C1 segment of cervical spinal cord (tissue), 14 donors: ENCODE data around the gene TTLL11.

ENCODE experiments used
- DNase-seq, 14 donors: peaks; one replicate each; lab custom pipeline; 2025; lab: John Stamatoyannopoulos, UW

TTLL11 gene

DNA sequence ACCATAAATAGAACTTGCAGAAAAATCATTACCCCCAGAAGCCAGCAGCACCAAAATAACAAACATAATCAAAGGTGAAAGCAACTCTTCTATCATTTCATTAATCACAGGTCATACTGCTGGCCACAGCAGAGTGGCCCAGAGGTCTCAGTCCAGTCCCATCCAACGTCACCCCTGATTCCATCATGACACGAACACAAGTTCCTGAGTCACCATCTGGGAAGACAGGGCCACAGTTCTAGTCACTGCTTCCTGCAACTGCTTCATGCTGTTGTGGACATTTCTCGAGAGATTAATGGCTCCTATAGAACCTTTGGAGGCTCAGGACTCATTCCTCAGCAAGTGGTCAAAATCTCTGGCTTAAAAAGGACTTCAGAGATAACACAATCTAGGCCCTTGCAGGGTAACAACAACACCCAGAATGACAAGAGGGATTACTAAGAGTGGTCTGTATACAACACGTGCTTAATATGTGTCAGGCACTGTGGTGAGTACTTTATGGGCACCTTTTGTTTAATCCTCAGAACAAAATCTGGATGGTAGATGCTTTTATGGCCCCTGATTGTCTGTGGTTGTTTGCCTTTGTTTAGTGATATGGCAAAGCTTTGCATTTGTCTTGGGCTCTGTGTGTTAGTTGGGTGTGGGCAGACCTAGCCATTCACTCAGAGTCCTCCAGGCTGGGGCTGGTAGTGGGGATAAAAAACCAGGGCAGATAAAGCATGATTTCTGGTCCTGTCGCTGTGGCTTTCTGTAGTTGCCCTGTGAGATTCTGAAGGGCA, 257.3 kb downstream of the TTLL11 start:
- DNase-seq, result no peak

DNA sequence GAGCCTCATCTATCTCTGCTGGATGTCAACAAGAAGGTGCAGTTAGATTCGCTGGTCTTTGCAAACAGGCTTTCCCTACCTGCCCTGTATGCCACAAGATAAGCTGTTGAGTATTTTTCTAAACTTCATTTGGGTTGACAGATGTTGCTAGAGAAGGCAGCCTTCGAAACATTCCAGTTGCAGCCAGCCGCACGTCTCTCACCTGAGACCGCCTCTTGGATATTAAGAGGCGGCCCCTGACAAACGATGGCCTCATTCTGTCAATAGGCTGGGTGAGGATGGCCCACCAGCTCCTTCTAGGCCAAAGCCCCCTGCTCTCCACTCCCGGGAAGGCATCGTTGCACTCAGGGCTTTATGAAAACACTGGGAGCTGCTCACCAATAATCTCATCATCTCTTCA, 260.0 kb downstream of the TTLL11 start:
- DNase-seq, result no peak

- no peak for DNase-seq
Observed at GRCh38 chr9:121831869-121832268, 261.2 kb downstream of the TTLL11 start.

DNA sequence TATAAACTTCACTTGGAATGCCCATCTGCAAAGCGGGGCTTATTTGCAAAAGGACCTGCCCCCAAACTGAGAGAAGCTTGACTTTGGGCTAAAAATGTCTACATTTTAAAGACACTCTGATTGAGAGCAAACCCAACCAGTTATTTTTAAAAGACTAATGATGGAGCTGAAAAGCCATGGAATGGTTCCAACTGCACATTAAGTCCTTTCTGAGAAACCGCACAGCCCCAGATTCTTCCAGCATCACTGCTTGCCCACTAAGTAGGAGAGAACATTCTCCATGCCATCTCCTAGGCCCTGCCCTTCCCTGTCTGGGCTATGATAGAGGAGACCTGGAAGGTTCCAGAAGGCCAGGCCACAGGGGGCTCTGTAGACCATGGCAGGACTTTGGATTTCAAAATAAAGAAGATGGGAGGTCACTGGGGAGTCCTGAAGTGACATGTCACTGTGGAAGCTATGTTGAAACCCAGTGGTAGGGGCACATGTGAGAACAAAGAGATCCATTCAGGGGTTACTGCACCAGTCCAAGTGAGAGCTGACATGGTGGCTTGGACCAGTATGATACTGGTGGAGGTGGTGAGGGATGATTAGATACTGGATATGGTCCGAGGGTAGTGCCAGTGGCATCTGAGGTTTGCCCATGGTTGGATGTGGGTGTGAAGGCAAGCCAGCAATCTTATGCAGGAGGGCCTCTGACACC, 262.5 kb downstream of the TTLL11 start:
- no peak for DNase-seq

GRCh38 chr9:121827251-121827967, 265.7 kb downstream of the TTLL11 start:
- DNase-seq, result no peak

DNA sequence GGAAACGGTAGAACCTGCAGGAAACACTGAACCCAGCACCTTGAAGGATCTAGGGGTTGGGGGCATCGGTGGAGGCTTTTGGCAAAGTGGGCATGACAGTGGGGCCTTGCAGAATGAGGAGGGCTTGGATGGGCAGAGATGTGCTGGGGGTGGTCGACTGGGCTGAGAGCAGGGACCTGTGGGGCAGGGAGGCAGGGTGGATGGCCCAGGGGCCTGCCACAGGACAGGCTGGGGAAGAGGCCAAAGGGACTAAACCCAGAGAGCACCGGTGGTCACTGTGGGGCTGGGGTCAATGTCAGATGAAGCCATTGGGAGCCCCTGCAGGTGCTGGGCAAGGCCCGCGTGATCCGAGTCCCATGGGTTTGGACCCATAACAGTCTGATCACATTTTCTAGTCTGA, 266.4 kb downstream of the TTLL11 start:
- DNase-seq, result no peak

DNA sequence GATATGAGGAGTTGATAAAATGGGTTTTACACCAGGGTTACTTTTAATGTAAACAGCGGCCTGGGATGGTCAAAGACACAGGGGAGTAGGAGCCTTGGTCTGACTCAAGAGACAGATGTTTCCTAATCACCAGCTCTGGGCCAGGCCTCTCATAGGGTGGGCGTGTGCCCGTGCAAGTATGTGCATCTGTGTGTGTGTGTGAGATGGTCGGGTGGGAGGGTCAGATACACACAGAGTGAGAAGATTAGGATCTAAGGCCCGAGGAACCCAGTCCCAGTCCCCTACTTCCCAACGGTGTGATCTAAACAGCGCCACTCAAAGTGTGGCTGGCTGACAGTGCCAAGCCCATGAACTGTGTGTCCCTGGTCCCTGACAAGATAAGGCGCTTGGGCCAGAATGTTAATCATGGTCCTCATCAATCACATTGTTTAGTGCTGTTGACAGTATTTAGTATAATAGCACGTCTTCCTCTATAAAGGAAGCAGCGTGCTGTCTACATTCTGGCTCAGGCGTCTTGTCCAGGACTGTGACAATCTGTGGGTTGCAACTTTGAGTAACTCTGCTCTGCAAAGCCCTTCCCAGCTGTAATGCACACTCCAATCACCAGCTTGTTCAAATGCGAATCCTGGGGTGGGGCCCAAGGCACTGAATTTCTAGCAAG, 267.9 kb downstream of the TTLL11 start:
- no peak for DNase-seq

- no peak for DNase-seq
Observed at GRCh38 chr9:121824651-121825030, 268.5 kb downstream of the TTLL11 start.

DNA sequence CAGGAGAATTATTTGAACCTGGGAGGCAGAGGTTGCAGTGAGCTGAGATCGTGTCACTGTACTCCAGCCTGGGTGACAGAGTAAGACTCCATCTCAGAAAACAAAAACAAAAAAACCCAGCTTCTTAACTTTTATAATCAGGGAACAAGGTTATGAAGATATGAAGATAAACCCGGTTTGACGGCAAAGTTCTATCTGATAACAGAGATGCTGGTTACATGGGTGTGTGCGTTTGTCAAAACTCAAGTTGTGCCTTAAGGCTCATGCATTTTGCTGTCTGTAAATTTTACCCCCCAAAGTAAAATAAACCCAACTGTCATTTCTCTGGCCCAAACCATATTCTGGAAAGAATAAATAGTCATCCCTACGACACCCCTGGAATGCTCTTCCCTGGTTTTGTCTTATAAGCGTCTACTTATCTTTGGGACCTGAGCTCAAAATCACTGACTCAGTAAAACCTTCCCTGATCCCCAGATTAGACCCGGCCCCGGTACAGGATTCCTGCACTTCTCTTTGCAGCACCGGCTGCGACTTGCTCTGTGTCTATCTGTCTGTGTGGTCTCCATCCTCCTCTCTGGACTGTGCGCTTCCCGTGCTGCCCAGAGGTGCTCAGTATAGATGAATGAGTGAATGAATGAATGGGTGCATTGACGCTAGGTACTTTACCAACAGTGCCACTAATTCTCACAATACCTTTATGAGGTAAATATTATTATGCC, 269.5 kb downstream of the TTLL11 start:
- no peak for DNase-seq

DNA sequence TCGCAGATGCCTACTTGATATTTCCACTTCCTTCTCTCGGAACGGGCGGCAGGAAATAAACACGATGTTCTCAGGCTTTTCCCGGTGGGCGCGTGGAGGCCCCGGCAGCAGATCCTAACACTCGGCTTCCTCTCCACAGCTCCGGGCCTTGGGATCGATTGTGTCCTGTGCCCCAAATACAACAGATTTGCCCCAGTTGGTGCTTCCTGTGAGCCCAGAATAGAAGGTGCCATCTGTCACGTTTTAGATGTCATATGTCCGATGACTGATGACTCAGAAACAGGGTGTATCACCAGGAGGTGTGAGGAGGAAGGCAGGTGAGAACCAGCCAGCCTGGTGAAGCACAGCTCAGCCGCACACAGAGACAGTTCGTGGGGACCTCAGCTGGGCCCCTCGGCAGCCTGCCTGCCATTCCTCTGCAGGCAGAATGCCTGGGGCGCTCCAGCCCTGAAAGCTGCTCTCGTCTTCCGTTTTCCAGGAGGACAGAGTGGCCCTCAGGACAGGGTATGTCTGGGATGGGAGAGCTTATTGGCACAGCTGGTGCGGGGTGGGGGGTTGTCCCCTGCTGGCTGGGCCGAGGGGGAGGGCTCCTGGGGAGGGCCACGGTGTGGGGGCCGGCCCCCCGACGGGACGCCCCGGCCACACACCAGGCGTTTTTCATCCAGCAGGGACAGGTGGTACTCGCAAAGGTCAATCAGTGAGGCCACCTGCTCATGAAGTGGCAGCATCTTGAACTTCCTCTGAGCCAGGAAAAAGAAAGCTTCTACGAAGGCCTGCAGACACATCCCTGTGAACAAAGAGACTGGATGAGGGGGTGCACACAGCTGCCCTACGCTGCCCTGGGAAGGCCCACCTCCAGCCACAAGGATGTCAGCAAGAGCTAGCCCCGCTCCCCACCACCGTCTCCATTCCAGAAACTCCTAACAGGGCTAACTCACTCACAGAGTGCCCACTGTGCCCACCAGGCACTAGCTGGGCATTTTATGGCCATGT, 270.7 kb downstream of the TTLL11 start:
- DNase-seq, result peak in 1 of 14 donors; percentile 96

GRCh38 chr9:121821326-121821725, 271.8 kb downstream of the TTLL11 start:
- DNase-seq, result peak in 1 of 14 donors; percentile 66

- DNase-seq, result no peak
Observed at GRCh38 chr9:121820286-121821005, 272.7 kb downstream of the TTLL11 start.

DNA sequence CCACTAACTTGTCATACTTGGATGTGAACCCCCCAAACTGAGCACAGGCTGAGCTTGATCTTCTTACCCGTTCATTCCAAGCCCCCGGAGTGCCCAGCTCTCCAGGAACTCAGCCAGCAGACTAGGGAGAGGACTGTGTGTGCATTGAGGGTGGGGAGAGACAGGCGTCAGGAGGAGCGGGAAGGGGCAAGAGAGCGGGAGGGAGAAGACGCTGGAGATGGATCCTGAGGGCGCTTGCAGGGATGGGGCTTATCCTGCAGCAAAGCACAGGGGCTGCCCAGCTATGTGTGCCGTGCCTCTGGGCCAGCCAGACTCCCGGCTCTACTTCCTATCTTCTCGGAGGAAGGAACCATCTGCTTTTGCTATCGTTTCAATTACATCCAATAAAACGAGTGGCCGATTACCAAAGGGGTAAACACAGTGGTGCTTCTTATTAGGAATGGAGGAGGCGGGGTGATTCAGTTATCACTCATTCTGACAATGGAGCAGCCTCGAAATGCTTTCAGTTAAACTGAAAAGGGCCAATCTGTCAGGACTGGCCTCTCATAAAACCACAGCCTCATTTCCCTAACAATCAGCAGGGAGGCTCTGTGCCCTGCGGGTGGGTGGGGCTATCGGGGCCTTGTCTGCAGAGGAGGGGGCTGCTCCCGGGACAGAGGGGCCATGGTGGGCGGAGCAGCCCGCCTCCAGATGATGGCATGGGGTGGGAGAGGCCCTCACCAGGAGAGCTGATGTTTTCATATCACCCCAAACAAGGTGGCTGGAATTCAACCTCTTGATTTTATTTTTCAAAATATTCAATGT, 273.5 kb downstream of the TTLL11 start:
- DNase-seq, result peak in 1 of 14 donors; percentile 20

DNA sequence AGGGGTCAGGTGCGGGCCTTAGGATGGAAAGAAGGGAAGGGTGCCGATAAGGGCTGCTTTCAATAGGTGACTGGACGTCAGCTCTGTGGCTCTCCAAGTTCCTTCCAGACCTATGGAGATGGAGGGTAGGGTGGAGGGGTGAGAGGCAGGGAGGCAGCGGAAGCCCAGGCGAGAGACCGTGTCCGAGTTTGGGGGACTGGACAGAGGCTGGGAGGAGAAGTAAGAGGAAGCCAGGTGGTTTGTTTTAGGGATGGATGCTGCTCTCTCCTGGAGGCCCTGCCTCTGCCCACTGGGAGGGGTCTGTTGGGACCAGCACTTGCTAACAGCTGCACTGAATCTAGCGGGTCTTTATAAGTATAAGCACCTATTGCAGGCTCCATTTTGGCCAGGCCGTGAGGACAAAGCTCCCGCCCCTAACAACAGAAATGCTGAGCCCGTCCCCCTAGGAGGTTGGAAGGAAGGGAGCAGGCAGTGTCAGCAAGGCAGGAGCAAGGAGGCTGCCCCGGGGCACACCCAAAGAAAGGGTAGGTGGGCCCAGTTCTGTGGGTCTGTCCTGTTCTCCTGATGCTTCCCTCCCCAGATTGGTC, 274.2 kb downstream of the TTLL11 start:
- DNase-seq, result no peak

DNA sequence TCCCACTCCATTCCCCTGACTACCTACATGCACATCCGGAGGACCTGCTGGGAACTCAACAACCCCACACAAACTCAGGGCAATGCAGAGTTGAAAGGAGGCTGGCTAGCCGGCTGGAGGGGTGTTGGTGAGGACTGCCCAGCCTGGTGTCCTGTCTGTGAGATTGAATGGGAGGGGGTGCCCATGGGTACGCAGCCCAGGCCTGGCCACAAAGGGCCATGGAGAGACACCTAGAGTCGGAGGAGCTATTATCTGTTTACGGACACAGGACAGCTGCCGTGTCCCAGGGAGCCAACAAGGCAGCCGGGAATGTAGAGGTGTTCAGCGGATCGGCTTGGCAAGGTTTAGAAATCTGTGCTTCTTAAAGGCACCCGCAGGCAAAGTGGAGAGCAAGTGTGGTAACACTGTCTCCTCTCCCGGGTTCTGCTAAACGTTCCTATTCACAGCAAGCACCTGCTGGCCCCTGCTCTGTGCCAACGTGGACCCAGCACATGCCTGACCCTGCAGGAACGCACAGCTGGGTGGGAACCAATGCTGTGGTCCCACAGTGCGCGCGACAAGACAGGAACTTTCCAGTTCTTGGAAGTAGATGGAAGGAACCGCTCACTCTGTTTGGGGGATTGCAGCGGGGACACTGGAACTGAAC, 275.0 kb downstream of the TTLL11 start:
- DNase-seq, result peak in 1 of 14 donors; percentile 65

DNA sequence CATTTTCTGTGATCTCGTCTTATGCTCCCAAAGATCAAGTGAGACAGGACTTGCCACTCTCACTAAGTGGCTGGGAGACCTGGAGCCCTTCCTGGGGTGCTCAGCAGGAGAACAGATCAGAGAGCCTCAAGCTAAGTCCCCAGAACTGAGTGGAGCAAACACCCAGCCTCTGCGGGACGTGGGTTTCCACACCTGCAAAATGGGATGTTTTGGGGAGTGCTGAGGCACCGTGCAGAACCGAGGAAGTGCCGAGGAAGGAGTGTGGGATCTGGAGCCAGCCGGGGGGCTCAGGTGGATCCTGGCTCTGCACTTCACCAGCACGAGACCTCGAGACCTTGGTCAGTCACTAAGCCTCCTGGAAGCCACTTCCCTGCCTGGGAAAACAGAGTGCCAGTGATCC, 275.6 kb downstream of the TTLL11 start:
- DNase-seq, result no peak

- DNase-seq, result no peak
Observed at GRCh38 chr9:121816845-121817450, 276.2 kb downstream of the TTLL11 start.
